GM19438 (cell line): ENCODE measurements around the gene ETV4.
A peak's percentile ranks its signal among the peaks of the same experiment; 100 is the strongest.
"Not testable (repeated sequence)": the region's sequence is repeated elsewhere in the genome, so short reads cannot be mapped to it uniquely, and the experiment has no call there.

ENCODE experiments used
- ATAC-seq: cut with Tn5 transposase; IDR thresholded peaks from one replicate; pipeline ENCODE4 v1.9.1; 2021; ENCODE audit warnings: low read depth; ENCODE audit not compliant: unreplicated experiment

The ETV4 gene

GRCh38 chr17:43517615-43518386, 28.3 kb downstream of the ETV4 start:
- peak; percentile 61 for ATAC-seq

DNA sequence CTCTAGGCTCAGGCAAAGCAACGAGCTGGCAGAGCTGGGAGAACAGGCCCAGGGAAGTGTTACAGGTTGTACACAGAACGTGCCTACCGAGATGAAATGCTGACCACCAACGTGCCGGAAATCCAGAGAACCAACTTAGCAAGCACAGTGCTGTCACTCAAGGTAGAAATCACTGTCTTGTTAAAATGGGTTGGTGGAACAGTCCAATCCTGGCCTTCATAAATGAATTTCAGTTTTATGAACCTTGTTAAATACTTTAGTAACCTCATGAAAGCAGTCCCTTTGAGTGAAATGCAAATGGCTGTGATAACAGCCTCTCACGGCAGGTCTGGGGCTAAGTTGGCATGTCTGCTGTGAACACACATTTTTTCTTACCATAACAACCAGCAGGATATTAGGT, 29.0 kb downstream of the ETV4 start:
- ATAC-seq: peak; percentile 27

- ATAC-seq: no peak
These were observed 30.5 kb downstream of the ETV4 start for GRCh38 chr17:43515656-43516055.

DNA sequence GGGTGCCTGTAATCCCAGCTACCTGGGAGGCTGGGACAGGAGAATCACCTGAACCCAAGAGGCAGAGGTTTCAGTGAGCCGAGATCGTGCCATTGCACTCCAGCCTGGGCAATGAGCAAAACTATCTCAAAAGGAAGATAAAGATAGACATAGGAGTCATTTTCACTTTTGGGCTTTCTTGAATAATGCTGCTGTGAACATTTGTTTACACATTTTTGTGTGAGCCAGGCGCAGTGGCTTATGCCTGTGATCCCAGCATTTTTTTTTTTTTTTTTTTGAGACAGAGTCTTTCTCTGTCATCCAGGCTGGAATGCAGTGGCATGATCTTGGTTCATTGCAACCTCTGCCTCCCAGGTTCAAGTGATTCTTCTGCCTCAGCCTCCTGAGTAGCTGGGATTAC, 34.9 kb downstream of the ETV4 start:
- ATAC-seq: not testable (repeated sequence)

DNA sequence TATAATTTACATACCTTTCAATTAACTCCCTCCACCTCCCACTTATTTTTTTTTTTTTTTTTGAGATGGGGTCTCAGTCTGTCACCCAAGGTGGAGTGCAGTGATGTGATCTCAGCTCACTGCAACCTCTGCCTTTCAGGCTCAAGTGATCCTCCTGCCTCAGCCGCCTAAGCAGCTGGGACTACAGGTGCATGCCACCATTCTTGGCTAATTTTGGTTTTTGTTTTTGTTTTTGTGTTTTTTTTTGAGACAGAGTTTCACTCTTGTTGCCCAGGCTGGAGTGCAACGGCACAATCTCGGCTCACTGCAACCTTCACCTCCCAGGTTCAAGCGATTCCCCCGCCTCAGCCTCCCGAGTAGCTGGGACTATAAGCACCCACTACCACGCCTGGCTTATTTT, 36.7 kb downstream of the ETV4 start:
- ATAC-seq: not testable (repeated sequence)

- no peak for ATAC-seq
These were observed 55.5 kb downstream of the ETV4 start for GRCh38 chr17:43490621-43491020.

DNA sequence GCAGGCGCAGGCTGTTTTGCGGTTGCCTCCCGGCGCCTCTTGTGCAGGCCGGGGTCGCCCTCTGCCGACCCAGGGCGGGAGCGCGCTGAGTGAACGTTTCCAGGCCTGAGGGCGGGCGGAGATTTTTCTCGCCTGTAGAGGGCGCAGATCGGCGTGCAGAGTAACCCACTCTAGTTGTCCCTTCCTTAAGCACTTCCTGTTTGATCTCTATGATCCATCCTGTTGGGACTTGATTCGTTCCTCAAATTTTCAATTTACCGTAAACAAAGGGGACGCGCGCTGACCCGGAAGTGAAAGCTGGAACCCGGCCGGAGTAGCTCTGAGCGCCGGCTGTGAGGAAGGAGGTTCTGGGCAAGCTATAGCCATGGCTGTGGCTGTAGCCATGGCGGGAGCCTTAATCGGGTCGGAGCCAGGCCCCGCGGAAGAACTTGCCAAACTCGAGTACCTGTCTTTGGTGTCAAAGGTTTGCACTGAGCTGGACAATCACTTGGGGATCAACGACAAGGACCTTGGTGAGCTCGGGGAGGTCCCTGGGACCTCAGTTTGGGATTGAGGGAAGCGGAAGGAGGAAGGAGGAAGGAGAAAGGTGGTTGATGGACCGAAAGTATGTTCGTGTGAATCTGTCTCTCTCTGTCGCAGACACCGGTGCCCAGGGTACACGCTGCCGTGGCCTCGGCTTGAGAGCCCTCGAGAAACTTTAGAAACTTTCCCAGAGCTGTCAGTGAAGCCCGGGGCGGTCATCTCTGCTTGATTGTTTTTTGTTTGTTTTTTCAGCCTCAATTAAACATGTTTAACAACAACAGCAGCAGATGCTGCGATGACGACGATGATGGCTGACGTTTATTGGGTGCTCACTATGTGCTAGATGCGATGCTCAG, 62.2 kb downstream of the ETV4 start, which contains the start of gene DHX8:
TSS of gene DHX8 (plus strand) at position 302 of the 878 bp plus-strand sequence. CDS start at position 365, 63 bp downstream.
- peak; percentile 91 for ATAC-seq

DNA sequence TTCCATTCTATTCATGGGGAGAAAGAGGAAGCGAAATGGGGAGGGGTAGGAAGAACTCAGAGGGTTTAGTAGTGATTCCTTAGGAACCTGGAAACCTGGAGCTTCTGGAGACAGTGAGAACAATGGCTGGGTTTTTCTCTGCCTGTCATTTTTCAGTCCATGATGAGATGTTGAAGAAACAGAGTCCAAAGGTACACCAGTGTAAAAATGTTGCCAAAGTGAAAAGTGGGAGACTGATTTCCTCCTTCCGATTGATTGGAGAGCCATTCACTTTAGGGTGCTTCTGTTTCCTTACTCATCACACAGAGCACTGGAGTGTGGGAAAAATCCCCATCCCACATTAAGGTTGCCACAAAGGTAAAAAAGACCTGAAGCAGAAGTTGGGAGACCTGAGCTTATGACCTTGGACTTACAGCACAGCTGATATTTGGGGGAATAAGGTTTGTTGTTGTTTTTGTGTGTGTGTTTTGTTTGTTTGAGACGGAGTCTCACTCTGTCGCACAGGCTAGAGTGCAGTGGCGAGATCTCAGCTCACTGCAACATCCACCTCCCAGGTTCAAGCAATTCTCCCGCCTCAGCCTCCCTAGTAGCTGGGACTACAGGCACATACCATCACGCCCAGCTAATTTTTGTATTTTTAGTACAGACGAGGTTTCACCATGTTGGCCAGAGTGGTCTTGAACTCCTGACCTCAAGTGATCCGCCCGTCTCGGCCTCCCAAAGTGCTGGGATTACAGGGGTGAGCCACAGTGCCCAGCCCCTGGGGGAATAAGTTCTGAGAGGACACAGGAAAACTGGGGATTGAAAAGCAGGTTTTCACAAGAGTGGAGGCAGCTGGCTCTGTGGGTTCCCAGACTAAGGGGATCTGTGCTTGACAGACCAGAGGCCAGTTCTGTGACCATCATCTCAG, 63.8 kb downstream of the ETV4 start:
- ATAC-seq: no peak

GRCh38 chr17:43479948-43480347, 66.2 kb downstream of the ETV4 start:
- ATAC-seq: no peak
